GM23248 (cell line): Measurements from ENCODE around the gene UFD1.

Source experiments
- EZH2 ChIP-seq: fragments of 200-600 bp; sonication (generic); IDR thresholded peaks from 2 replicates; pipeline ENCODE4 v1.6.1; 2018; ENCODE audit warnings: antibody characterized with exemption, mild to moderate bottlenecking; ENCODE audit not compliant: insufficient read depth, poor library complexity, severe bottlenecking
- EZH2phosphoT487 ChIP-seq: fragments of 200-600 bp; sonication (generic); IDR thresholded peaks from 2 replicates; pipeline ENCODE4 v1.6.1; 2018; ENCODE audit warnings: antibody characterized with exemption, moderate library complexity, mild to moderate bottlenecking, low read depth; ENCODE audit not compliant: insufficient read depth

DNA sequence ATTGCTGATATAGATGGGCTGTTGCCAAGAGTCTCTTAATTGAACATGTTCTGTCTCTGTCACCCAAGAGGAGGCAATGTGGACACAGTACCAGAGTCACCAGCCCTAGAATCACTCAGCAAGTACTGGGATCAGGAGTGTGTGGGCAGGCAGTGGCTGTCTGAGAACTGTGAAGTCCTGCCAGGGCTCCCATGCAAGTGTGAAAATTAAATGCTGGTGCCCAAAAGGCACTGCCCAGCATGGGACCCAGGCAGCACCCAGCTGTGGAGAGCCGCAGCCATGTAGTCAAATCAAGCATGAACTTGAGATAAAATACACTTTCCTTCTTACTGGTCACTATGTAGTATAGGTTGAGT is 67.3 kb downstream of the UFD1 start:
- TF ChIP-seq EZH2phosphoT487 (no peak), EZH2 (no peak)
